GM12875 (cell line): ENCODE data around the gene CDR2L.

Experiments
- H3K4me3 ChIP-seq: one replicate; pipeline ENCODE4 v1.5.1; 2011; ENCODE audit warnings: low read depth, low read length, control low read depth
- TF ChIP-seq, protein P1 (sequence below): IDR thresholded peaks from 2 replicates; pipeline ENCODE4 v1.5.1; 2011; ENCODE audit warnings: low read depth, mild to moderate bottlenecking, control low read depth, inconsistent platforms, low read length, moderate library complexity, borderline replicate concordance; ENCODE audit not compliant: insufficient read depth

CDR2L gene

DNA sequence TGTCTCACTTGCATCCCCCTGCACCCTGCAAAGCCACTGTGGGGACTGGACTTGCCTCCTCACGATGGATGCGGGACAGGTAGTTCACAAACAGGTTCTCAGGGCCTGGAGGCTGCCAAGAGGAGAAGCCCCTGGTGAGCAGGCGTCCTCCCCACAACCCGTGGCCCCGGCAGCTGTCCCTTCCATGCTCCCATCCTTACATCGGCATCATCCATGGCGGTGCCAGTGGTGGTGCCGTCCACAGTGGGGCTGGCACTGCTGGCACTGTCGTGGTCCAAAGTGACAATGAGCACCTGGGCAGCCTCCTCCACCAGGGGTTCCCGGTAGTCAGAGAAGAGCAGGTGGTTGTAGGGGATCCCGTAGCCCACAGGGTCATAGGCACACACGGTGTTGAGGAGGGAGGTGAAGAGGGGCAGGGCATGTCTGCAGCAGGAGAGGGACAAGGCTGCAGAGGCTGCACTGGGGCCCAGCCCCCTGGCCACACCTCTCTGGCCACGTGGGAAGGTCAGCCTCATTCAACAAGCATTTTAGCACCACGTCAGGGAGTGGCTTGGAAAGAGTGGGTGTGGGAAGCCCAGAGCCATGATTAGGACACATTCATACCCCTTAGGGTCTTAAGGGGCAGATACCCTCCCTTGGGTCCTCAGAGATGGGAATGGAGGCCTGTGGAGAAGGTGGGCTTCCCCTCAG lies 27.5 kb upstream of the CDR2L start:
- H3K4me3 ChIP-seq, result no peak overlapping the region
- TF ChIP-seq, protein P1, sequence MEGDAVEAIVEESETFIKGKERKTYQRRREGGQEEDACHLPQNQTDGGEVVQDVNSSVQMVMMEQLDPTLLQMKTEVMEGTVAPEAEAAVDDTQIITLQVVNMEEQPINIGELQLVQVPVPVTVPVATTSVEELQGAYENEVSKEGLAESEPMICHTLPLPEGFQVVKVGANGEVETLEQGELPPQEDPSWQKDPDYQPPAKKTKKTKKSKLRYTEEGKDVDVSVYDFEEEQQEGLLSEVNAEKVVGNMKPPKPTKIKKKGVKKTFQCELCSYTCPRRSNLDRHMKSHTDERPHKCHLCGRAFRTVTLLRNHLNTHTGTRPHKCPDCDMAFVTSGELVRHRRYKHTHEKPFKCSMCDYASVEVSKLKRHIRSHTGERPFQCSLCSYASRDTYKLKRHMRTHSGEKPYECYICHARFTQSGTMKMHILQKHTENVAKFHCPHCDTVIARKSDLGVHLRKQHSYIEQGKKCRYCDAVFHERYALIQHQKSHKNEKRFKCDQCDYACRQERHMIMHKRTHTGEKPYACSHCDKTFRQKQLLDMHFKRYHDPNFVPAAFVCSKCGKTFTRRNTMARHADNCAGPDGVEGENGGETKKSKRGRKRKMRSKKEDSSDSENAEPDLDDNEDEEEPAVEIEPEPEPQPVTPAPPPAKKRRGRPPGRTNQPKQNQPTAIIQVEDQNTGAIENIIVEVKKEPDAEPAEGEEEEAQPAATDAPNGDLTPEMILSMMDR, result no peak

DNA sequence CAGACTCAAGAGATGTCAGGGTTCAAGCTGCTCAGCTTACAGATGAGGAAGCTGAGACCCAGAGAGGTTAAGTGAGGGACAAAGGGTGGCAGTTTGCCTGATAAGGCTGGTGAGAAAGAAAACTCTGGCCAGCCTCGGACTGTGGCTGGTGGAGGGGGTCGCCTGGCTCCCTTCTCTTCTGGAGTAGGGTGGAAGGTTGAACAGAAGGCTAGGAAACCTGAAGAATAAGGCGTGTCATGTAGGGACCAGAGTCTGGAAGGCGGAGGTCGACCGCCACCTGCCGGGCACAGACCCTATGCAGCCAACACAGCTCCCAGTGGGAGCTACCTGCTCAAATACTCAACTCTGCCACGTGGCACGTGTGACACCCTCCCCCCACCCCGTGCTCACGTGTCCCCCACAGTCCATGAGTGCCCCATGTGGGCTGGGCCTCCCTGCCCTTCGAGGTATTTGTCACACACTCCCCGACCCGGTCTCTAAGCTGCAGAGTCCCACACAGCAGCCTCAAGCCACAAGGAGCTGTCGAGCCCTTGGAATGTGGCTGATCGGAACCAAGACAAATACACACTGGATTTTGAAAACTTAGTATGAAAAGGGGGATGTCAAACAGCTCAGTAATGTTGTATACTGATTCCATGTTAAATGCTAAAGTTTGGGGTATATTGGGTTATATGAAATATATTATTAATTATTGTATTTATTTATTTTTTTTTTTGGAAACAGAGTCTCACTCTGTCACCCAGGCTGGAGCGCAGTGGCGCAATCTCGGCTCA lies 26.7 kb upstream of the CDR2L start:
- no peak overlapping the region for H3K4me3 ChIP-seq
- TF ChIP-seq, protein P1, result peak; percentile 88

DNA sequence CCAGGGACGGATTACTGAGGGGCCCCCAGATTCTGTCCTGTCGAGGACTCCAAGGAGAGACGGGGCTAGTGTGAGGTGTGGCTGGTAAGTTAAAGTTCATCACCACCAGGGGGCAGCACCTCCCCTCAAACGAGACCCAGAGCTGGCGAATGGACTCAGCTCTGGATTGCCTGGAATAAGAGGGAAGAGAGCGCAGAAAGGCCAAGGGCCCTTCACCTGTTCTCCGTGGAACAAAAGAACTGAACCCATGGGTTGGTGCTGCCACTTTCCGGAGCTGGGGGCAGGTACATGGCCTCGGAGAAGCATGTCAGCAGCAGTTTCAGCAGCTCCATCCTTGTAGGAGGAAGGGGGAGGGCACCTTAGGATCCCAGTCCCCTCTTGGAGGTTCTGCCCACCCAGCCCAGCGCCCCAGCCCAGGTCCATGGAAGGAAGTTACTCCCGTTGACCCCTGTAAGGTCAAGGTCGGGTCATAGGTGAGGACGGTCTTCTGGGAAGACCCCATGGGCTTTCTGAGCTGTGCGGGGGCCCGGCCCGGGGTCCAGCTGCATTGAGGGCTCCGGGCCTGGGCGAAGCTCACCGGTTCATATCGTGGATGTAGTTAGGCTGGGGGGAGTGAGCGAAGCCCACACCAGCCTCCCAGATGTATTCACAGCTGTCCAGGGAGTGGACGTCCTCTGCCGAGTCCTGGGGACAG lies 25.6 kb upstream of the CDR2L start:
- TF ChIP-seq, protein P1, result peak; percentile 66
- no peak overlapping the region for H3K4me3 ChIP-seq

DNA sequence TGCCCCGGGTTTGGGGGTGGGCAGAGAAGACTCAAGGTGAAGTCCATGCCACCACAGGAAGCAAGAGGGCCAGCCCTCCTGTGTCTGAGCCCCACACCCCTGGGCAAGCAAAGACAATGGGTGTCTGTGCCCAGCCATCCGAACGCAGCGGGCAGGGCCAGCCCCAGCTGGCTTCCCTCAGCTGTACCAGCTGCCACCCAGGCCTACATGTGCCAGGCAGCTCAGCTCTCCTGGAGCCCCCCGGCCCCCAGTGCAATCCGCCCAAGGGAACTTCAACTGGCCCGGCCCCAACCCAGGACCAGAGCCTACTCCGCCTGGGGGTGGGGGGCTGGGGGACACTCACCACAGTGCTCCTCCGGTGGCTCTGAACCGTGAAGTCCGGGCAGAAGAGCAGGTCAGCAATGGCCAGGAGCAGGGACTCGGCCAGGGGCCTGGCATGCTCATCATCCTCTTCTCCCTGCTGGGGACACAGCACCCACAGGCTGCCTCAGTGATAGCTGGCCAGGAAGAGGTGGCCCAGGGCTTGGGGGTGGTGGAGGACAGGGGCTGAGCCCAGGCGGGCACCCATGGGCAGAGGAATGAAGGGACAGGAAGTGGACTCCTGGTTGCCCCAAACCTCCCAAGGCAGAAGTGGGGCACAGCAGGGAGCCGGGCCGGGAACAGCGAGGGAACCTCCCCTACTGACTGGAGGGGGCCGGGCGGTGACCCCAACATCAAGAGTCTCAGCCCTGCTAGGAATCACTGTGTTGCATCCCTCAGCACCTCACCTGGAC lies 24.6 kb upstream of the CDR2L start:
- no peak overlapping the region for H3K4me3 ChIP-seq
- TF ChIP-seq, protein P1, result no peak

DNA sequence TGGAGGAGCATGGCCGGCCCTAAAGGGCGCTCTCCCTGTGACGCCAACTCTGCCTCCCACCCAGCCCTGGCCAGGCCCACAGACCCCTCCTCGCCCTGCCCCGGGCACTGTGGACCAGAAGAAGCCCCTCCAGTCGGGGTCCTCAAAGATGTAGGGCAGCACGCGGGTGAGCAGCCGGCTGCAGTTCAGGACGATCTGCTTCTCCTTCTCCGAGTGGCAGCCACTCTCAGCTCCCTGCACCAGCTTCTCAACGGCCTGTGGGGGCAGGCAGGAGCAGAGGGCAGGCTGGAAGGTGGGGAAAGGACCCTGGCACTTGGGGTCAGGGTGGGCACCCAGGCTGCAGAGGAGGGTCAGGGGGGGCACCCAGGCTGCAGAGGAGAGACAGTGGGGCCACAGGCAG lies 23.8 kb upstream of the CDR2L start:
- TF ChIP-seq, protein P1, result 0 out of 2 replicates have a peak, but pooled peaks have one; percentile 9
- no peak overlapping the region for H3K4me3 ChIP-seq

DNA sequence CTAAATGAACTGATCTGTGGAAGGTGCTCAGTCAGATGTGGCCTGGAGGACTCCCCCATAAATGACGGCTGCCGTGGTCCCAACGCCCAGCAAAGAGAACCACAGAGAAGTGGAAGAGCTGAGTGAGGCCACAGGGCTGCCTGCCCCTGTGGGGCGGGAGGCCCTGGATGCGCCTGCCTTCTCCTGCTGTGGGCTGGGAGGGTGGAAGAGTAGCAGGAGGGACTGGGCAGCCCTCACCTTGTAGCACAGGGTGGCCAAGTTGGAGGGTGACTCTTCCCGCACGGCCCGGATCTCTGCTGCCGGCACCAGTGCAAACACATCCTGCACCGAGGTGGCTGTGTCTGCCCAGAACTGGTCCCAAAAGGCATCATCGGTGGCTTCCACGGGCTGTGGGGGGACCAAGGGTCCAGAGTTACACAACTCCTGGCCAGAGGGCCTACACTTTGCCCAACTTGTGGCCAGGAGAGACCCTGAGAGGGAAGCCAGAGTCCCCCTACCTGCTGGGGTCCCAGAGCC lies 23.1 kb upstream of the CDR2L start:
- no peak overlapping the region for H3K4me3 ChIP-seq
- TF ChIP-seq, protein P1, result no peak
